CD4-positive, alpha-beta T cell (primary cell): ENCODE data around the gene MYMK. TPM values are rescaled to one million over a fixed set of nuclear protein-coding genes. Genes with fewer than 3 reads are reported as not detected.

ENCODE experiments used
- ATAC-seq: fragments of 200-7000 bp; cut with Tn5 transposase; one replicate; pipeline ENCODE4 v1.10.0; 2022; ENCODE audit warnings: mild to moderate bottlenecking; ENCODE audit not compliant: poor library complexity
- CTCF ChIA-PET: fragments of 350-600 bp; sonication (Branson Sonifier 250); formaldehyde crosslinking; loops from one replicate; lab custom pipeline; 2021; ENCODE audit warnings: antibody characterized with exemption, inconsistent platforms; lab: Charles Lee
- POLR2A ChIA-PET: fragments of 350-600 bp; sonication (Branson Sonifier 250); formaldehyde crosslinking; loops from one replicate; lab custom pipeline; 2021; ENCODE audit warnings: antibody characterized with exemption, inconsistent platforms; lab: Charles Lee
- DNase-seq, 14 experiments: peaks; one replicate each; pipeline ENCODE4 v3.0.0-alpha.2; 2013 to 2020; ENCODE audit warnings: mixed read lengths in 2 of 14
- H3K27ac ChIP-seq, 2 donors: one replicate each; pipeline versions ENCODE4 v1.5.1 to v1.7.0; 2013; ENCODE audit warnings: low read length in 2 of 2, low read depth in 1 of 2, mild to moderate bottlenecking in 1 of 2
- H3K27me3 ChIP-seq, 2 experiments: 1 replicate in 1 of 2; 2 replicates in 1 of 2; pipeline versions ENCODE4 v1.6.1 to v1.7.0; 2013; ENCODE audit warnings: low read length in 2 of 2, control low read depth in 1 of 2, mild to moderate bottlenecking in 1 of 2, moderate library complexity in 1 of 2; ENCODE audit not compliant: insufficient read depth in 2 of 2, control insufficient read depth in 1 of 2
- H3K36me3 ChIP-seq: one replicate; pipeline ENCODE4 v1.6.1; 2013; ENCODE audit warnings: low read length, control low read depth; ENCODE audit not compliant: insufficient read depth
- H3K4me1 ChIP-seq: one replicate; pipeline ENCODE4 v1.6.1; 2013; ENCODE audit warnings: low read length, control low read depth; ENCODE audit not compliant: insufficient read depth
- H3K4me3 ChIP-seq: one replicate; pipeline ENCODE4 v1.5.1; 2013; ENCODE audit warnings: mild to moderate bottlenecking, low read length, moderate library complexity
- H3K9me3 ChIP-seq, 2 experiments: 1 replicate in 1 of 2; 2 replicates in 1 of 2; pipeline versions ENCODE4 v1.6.1 to v1.7.0; 2013; ENCODE audit warnings: low read length in 2 of 2, mild to moderate bottlenecking in 2 of 2, control low read depth in 1 of 2, moderate library complexity in 1 of 2; ENCODE audit not compliant: control insufficient read depth in 1 of 2, insufficient read depth in 1 of 2
- H3K27ac Mint-ChIP-seq: one replicate; pipeline ENCODE4 v1.8.0; 2020; ENCODE audit warnings: mixed read lengths
- H3K27me3 Mint-ChIP-seq: one replicate; pipeline ENCODE4 v1.8.0; 2021; ENCODE audit warnings: mixed read lengths
- H3K36me3 Mint-ChIP-seq: one replicate; pipeline ENCODE4 v1.8.0; 2021; ENCODE audit warnings: low read depth, mixed read lengths
- H3K4me1 Mint-ChIP-seq: one replicate; pipeline ENCODE4 v1.8.0; 2021; ENCODE audit warnings: low read depth, mixed read lengths
- H3K4me3 Mint-ChIP-seq: one replicate; pipeline ENCODE4 v1.8.0; 2020; ENCODE audit warnings: mild to moderate bottlenecking, mixed read lengths
- H3K9me3 Mint-ChIP-seq: one replicate; pipeline ENCODE4 v1.8.0; 2020; ENCODE audit warnings: mixed read lengths
- CTCF ChIP-seq: fragments of 200-600 bp; IDR thresholded peaks from one replicate; pipeline ENCODE4 v1.8.0; 2022; ENCODE audit warnings: antibody characterized with exemption, mild to moderate bottlenecking
- intact Hi-C, 2 experiments: fragments of 100-400 bp; cut with DNase I in 1 of 2; cut with micrococcal nuclease in 1 of 2; formaldehyde crosslinking; loops; one replicate each; pipeline versions ENCODE4 v1.15.1 to v1.9.0; 2023 to 2025; cut with DNase I, micrococcal nuclease
- total RNA-seq, 174 experiments: library from RNA in 2 of 174; stranded (reverse) in 2 of 174; gene quantifications; one replicate each; pipeline ENCODE4 v1.2.3 and lab custom pipeline; 2021 to 2026

The MYMK gene
- total RNA-seq, 2 experiments from 2014 or later, result not detected

DNA sequence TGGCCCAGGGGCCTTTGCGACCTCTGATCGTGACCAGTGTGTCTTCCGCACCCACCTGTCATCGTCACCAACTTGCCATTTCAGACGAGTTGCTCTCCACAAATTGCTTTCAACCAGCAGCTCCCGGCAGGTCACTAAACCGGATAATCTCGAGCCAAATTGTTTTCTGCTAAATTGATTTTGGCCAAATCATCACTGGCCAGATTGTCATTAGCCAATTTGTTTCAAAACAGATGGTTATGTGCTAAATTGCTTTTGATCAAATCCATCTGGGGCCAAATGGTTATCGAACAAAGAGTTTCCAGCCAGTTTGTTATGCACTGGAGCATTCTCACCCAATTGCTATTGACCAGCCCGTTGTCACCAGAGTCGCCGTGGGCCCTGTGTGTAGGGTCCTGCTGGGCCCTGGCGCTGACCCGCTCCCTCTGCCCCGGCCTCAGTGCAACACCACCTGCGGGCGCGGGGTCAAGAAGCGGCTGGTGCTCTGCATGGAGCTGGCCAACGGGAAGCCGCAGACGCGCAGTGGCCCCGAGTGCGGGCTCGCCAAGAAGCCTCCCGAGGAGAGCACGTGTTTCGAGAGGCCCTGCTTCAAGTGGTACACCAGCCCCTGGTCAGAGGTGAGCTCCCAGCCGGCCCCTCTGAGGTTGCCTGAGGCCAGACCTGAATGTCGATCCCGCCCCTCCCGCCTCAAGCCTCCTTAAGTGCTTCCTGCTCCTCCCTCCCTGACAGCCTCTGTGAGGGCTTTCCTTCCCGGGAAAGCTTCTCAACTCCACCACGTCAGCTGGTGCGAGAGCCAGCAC is 45.3 kb upstream of the MYMK start:
- TF ChIP-seq CTCF, result no peak
- no peak for DNase-seq
- ChIA-PET CTCF (no interaction called here), POLR2A (no interaction called here)
- Histone ChIP-seq H3K4me1 (no peaks in the 10 kb centered on the region), H3K27me3 (no peaks in the 10 kb centered on the region), H3K36me3 (no peaks in the 10 kb centered on the region), H3K27ac (no peak overlapping the region), H3K4me3 (no peak overlapping the region), H3K9me3 (no peaks in the 10 kb centered on the region)
- intact Hi-C loops, result no loop called here
- no peaks in the 10 kb centered on the region for H3K4me1 Mint-ChIP-seq
- ATAC-seq, result no peak
- no peaks in the 10 kb centered on the region for H3K9me3 Mint-ChIP-seq
- H3K4me3 Mint-ChIP-seq, result no peak overlapping the region
- H3K36me3 Mint-ChIP-seq, result no peaks in the 10 kb centered on the region
- H3K27ac Mint-ChIP-seq, result no peak overlapping the region
- peaks cover 3% of the 10 kb centered on the region for H3K27me3 Mint-ChIP-seq

DNA sequence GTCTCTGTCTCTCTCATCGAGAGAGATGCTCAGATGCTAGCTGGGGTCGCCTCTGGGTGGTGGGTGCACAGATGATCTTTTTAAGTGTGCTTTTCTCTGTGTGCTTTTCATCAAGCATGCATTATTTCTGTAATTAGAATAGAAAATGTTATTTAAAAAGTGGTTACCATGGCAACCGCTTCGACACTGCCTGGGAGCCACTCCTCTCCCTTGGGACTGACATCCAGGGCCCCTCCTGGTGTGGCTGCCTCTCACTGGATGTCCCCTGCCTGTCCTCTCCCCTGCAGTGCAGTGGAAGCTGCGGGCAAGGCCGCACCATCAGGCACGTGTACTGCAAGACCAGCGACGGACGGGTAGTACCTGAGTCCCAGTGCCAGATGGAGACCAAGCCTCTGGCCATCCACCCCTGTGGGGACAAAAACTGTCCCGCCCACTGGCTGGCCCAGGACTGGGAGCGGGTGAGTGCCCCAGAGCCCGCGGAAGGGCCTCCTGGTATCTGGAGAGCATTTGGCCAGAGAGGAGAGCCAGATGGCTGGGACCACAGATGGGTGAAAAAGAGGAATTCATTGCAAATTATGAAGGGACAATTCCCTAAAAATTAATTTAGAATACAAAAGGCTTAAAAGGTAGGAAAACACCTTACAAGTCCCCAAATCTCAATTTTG is 44.5 kb upstream of the MYMK start:
- no peaks in the 10 kb centered on the region for H3K4me1 ChIP-seq
- ChIA-PET POLR2A (no interaction called here), CTCF (no interaction called here)
- H3K36me3 Mint-ChIP-seq, result no peaks in the 10 kb centered on the region
- peaks cover under 1% of the 10 kb centered on the region for H3K27me3 Mint-ChIP-seq
- no peak for DNase-seq
- H3K4me3 Mint-ChIP-seq, result no peak overlapping the region
- no peak overlapping the region for H3K27ac ChIP-seq
- TF ChIP-seq CTCF, result no peak
- intact Hi-C loops, result no loop called here
- no peaks in the 10 kb centered on the region for H3K36me3 ChIP-seq
- no peaks in the 10 kb centered on the region for H3K4me1 Mint-ChIP-seq
- H3K9me3 Mint-ChIP-seq, result no peaks in the 10 kb centered on the region
- no peak overlapping the region for H3K27ac Mint-ChIP-seq
- no peaks in the 10 kb centered on the region for H3K9me3 ChIP-seq
- H3K27me3 ChIP-seq, result no peaks in the 10 kb centered on the region
- ATAC-seq, result no peak
- no peak overlapping the region for H3K4me3 ChIP-seq

DNA sequence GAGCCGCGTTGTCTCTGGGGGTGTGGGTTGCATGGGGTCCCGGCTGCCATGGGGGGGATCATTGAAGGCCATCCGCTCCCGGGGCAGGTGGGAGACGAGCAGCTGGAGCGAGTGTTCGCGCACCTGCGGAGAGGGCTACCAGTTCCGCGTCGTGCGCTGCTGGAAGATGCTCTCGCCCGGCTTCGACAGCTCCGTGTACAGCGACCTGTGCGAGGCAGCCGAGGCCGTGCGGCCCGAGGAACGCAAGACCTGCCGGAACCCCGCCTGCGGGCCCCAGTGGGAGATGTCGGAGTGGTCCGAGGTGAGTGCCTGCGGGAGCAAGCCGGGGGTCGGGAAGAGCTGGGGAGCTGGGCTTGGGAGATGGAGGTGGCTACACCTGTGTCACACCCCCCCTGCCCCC is 43.4 kb upstream of the MYMK start:
- Mint-ChIP-seq H3K9me3 (no peaks in the 10 kb centered on the region), H3K4me1 (no peaks in the 10 kb centered on the region), H3K4me3 (no peak overlapping the region), H3K36me3 (no peaks in the 10 kb centered on the region), H3K27ac (no peak overlapping the region), H3K27me3 (no peaks in the 10 kb centered on the region)
- Histone ChIP-seq H3K4me3 (no peak overlapping the region), H3K27me3 (no peaks in the 10 kb centered on the region), H3K36me3 (no peaks in the 10 kb centered on the region), H3K9me3 (no peaks in the 10 kb centered on the region), H3K4me1 (peaks cover 5% of the 10 kb centered on the region), H3K27ac (no peak overlapping the region)
- intact Hi-C loops, result no loop called here
- ChIA-PET POLR2A (no interaction called here), CTCF (no interaction called here)
- TF ChIP-seq CTCF, result no peak
- DNase-seq (no peak), ATAC-seq (no peak)
